ENCODE results near the gene SCAP.

The SCAP gene

GRCh38 chr3:47441796-47442551 lies 33.8 kb downstream of the SCAP start:
- H3K9me3 ChIP-seq: no peaks in the 10 kb centered on the region
- no peaks in the 10 kb centered on the region for H3K4me1 ChIP-seq
- no peak for DNase-seq
- no peak for TF ChIP-seq CTCF (IDR thresholded peaks at IDR 0.05; ENCODE audit: low read depth, low read length)
- no peaks in the 10 kb centered on the region for H3K36me3 ChIP-seq
- no peaks in the 10 kb centered on the region for H3K27me3 ChIP-seq
- H3K4me3 ChIP-seq (ENCODE audit: low read depth, low read length): no peak overlapping the region

GRCh38 chr3:47440131-47440530 lies 35.6 kb downstream of the SCAP start:
- TF ChIP-seq CTCF (IDR thresholded peaks at IDR 0.05; ENCODE audit: low read depth, low read length): peak; percentile 35
- H3K4me3 ChIP-seq (ENCODE audit: low read depth, low read length): no peak overlapping the region
- H3K36me3 ChIP-seq: no peaks in the 10 kb centered on the region
- no peaks in the 10 kb centered on the region for H3K4me1 ChIP-seq
- no peaks in the 10 kb centered on the region for H3K9me3 ChIP-seq
- H3K27me3 ChIP-seq: no peaks in the 10 kb centered on the region
- no peak for DNase-seq

GRCh38 chr3:47436180-47436579 lies 39.6 kb downstream of the SCAP start:
- H3K4me3 ChIP-seq (ENCODE audit: low read depth, low read length): no peak overlapping the region
- no peak for DNase-seq
- H3K27me3 ChIP-seq: no peaks in the 10 kb centered on the region
- no peaks in the 10 kb centered on the region for H3K36me3 ChIP-seq
- no peaks in the 10 kb centered on the region for H3K9me3 ChIP-seq
- no peak for TF ChIP-seq CTCF (IDR thresholded peaks at IDR 0.05; ENCODE audit: low read depth, low read length)
- H3K4me1 ChIP-seq: no peaks in the 10 kb centered on the region

- H3K4me1 ChIP-seq: no peaks in the 10 kb centered on the region
- no peak for DNase-seq
- no peak for TF ChIP-seq CTCF (IDR thresholded peaks at IDR 0.05; ENCODE audit: low read depth, low read length)
- H3K36me3 ChIP-seq: no peaks in the 10 kb centered on the region
- no peaks in the 10 kb centered on the region for H3K9me3 ChIP-seq
- H3K27me3 ChIP-seq: no peaks in the 10 kb centered on the region
- no peak overlapping the region for H3K4me3 ChIP-seq (ENCODE audit: low read depth, low read length)
These were observed 40.9 kb downstream of the SCAP start for GRCh38 chr3:47434849-47435248.

GRCh38 chr3:47433796-47434195 lies 41.9 kb downstream of the SCAP start:
- H3K4me3 ChIP-seq (ENCODE audit: low read depth, low read length): no peak overlapping the region
- no peak for DNase-seq
- H3K9me3 ChIP-seq: no peaks in the 10 kb centered on the region
- no peaks in the 10 kb centered on the region for H3K36me3 ChIP-seq
- no peak for TF ChIP-seq CTCF (IDR thresholded peaks at IDR 0.05; ENCODE audit: low read depth, low read length)
- H3K27me3 ChIP-seq: no peaks in the 10 kb centered on the region
- no peaks in the 10 kb centered on the region for H3K4me1 ChIP-seq

GRCh38 chr3:47432673-47433072 lies 43.1 kb downstream of the SCAP start:
- no peak for TF ChIP-seq CTCF (IDR thresholded peaks at IDR 0.05; ENCODE audit: low read depth, low read length)
- H3K4me3 ChIP-seq (ENCODE audit: low read depth, low read length): no peak overlapping the region
- no peaks in the 10 kb centered on the region for H3K4me1 ChIP-seq
- H3K27me3 ChIP-seq: no peaks in the 10 kb centered on the region
- H3K36me3 ChIP-seq: no peaks in the 10 kb centered on the region
- no peaks in the 10 kb centered on the region for H3K9me3 ChIP-seq
- DNase-seq: no peak

Measured in BE2C (cell line).